ENCODE results near the gene CELF3. TPM values are rescaled to one million over a fixed set of nuclear protein-coding genes. Genes with fewer than 3 reads are reported as not detected.

The CELF3 gene
- total RNA-seq, 1 experiment from 2014 or later, result 0.42 TPM

DNA sequence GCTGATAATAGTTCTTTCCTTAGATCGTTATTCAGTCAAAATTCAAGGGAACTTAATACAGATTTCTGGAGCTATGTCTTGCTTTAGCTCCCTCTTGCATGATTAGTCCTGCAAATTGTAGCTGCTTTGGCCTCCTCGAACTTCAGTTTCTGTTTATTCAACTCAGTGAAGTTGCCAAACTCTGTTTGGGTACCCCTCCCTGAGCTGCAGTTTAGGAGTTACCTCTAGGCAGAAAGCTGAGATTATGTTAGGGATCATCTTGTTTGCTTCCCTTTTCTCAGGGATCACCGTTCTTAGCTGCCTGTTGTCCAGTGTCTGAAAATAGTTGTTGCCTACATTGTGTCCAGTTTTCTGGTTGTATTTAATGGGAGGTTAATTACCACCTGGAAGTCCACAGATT, 61.2 kb downstream of the CELF3 start:
- H3K4me3 Mint-ChIP-seq, result no peak overlapping the region
- H3K36me3 Mint-ChIP-seq, result peaks cover 31% of the 10 kb centered on the region
- TF ChIP-seq ZNF219 (CRISPR knock-in tag; IDR thresholded peaks at IDR 0.05; ENCODE audit: borderline replicate concordance) (no peak), ZBTB21 (CRISPR knock-in tag; IDR thresholded peaks at IDR 0.05; ENCODE audit: borderline replicate concordance) (no peak), NR1H2 (CRISPR knock-in tag; IDR thresholded peaks at IDR 0.05) (no peak), OVOL2 (CRISPR knock-in tag; IDR thresholded peaks at IDR 0.05; ENCODE audit: borderline replicate concordance) (no peak), ZNF396 (CRISPR knock-in tag; IDR thresholded peaks at IDR 0.05; ENCODE audit: borderline replicate concordance) (no peak)
- CTCF ChIA-PET, result interaction anchor here (1.0 to 1.1 kb wide), 2 partner anchors 62 to 78 kb away, joined by 3 to 5 read pairs; no protein-coding TSS in a partner anchor
- no peak for DNase-seq (ENCODE audit: low spot score)
- H3K4me1 Mint-ChIP-seq, result no peaks in the 10 kb centered on the region
- H3K9me3 Mint-ChIP-seq, result peaks cover 5% of the 10 kb centered on the region
- no peak for ATAC-seq
- no peaks in the 10 kb centered on the region; the same call in 1 of the 2 replicates for H3K27me3 Mint-ChIP-seq (ENCODE audit: low read depth)
- POLR2A ChIA-PET, result no interaction called here
- H3K27ac Mint-ChIP-seq, result peak overlapping the region; percentile 30; the same call in 1 of the 2 replicates

GRCh38 chr1:151653397-151653796, 63.2 kb downstream of the CELF3 start:
- Mint-ChIP-seq H3K27me3 (ENCODE audit: low read depth) (no peaks in the 10 kb centered on the region; the same call in 1 of the 2 replicates), H3K4me1 (no peaks in the 10 kb centered on the region), H3K27ac (no peak overlapping the region), H3K36me3 (peaks cover 28% of the 10 kb centered on the region), H3K9me3 (peaks cover 9% of the 10 kb centered on the region), H3K4me3 (no peak overlapping the region)
- DNase-seq (ENCODE audit: low spot score) (no peak), ATAC-seq (no peak)
- ChIA-PET CTCF (no interaction called here), POLR2A (no interaction called here)
- no peak for TF ChIP-seq MYBL2 (CRISPR knock-in tag; IDR thresholded peaks at IDR 0.05)
- TF ChIP-seq ZMAT4 (CRISPR knock-in tag; IDR thresholded peaks at IDR 0.05), result no peak
- TF ChIP-seq KAT7 (CRISPR knock-in tag; IDR thresholded peaks at IDR 0.05; ENCODE audit: borderline replicate concordance), result no peak

Other genes with a start within 250 kb of the CELF3 start
- gene CGN, start 205.4 kb downstream of the CELF3 start, total RNA-seq (2021), result 52.4 to 68.7 TPM (median 55.6 TPM) in 3 replicates
- 7.7 to 8.6 TPM (median 7.9 TPM) in 3 replicates for gene TUFT1, start 176.5 kb downstream of the CELF3 start, total RNA-seq (2021)
- gene SNX27, start 104.8 kb downstream of the CELF3 start, total RNA-seq (2021), result 50.0 to 56.0 TPM (median 50.3 TPM) in 3 replicates
- 0.92 TPM in 1 of 3 replicates, not detected in the others for gene RIIAD1, start 4.7 kb upstream of the CELF3 start, total RNA-seq (2021)
- gene MRPL9, start 46.7 kb upstream of the CELF3 start, total RNA-seq (2021), result 88.8 to 99.3 TPM (median 95.5 TPM) in 3 replicates
- gene TDRKH, start 73.7 kb upstream of the CELF3 start, total RNA-seq (2021), result 21.8 to 25.3 TPM (median 24.0 TPM) in 3 replicates
- not detected in 3 replicates for gene LINGO4, start 88.6 kb upstream of the CELF3 start, total RNA-seq (2021)
- 0.30 to 0.53 TPM (median 0.44 TPM) in 3 replicates for gene RORC, start 115.0 kb upstream of the CELF3 start, total RNA-seq (2021)
- 0.85 to 2.0 TPM (median 0.94 TPM) in 3 replicates for gene C2CD4D, start 123.0 kb upstream of the CELF3 start, total RNA-seq (2021)
- gene THEM5, start 136.9 kb upstream of the CELF3 start, total RNA-seq (2021), result not detected in 3 replicates
- 8.0 to 10.9 TPM (median 8.8 TPM) in 3 replicates for gene THEM4, start 192.7 kb upstream of the CELF3 start, total RNA-seq (2021)